ENCODE data around the gene ITGB3BP.
"Not testable (repeated sequence)": the region's sequence is repeated elsewhere in the genome, so short reads cannot be mapped to it uniquely, and the experiment has no call there.

ITGB3BP gene

GRCh38 chr1:63512584-63512983, 10.4 kb downstream of the ITGB3BP start:
- no peak for DNase-seq (ENCODE audit: insufficient read length, low spot score)
- no peak for FAIRE-seq

- no peak for FAIRE-seq
- DNase-seq (ENCODE audit: insufficient read length, low spot score): no peak
Observed at GRCh38 chr1:63509718-63510117, 13.3 kb downstream of the ITGB3BP start.

- FAIRE-seq: no peak
Observed at GRCh38 chr1:63506782-63507181, 16.2 kb downstream of the ITGB3BP start.

GRCh38 chr1:63501256-63501655, 21.8 kb downstream of the ITGB3BP start:
- FAIRE-seq (no peak), DNase-seq (ENCODE audit: insufficient read length, low spot score) (no peak)

More at GRCh38 chr1:63506782-63507181, 16.2 kb downstream of the ITGB3BP start:
- DNase-seq (ENCODE audit: insufficient read length, low spot score): no peak

- DNase-seq (ENCODE audit: insufficient read length, low spot score) (no peak), FAIRE-seq (no peak)
Observed at GRCh38 chr1:63498106-63498505, 24.9 kb downstream of the ITGB3BP start.

GRCh38 chr1:63497577-63497976, 25.4 kb downstream of the ITGB3BP start:
- FAIRE-seq (no peak), DNase-seq (ENCODE audit: insufficient read length, low spot score) (no peak)

- FAIRE-seq (no peak), DNase-seq (ENCODE audit: insufficient read length, low spot score) (no peak)
Observed at GRCh38 chr1:63487336-63488065, 35.5 kb downstream of the ITGB3BP start.

- DNase-seq (ENCODE audit: insufficient read length, low spot score) (no peak), FAIRE-seq (no peak)
Observed at GRCh38 chr1:63486629-63487028, 36.4 kb downstream of the ITGB3BP start.

- no peak for FAIRE-seq
- DNase-seq (ENCODE audit: insufficient read length, low spot score): no peak
Observed at GRCh38 chr1:63480057-63480456, 43.0 kb downstream of the ITGB3BP start.

GRCh38 chr1:63475761-63476160, 47.3 kb downstream of the ITGB3BP start:
- no peak for DNase-seq (ENCODE audit: insufficient read length, low spot score)
- no peak for FAIRE-seq

GRCh38 chr1:63468683-63469082, 54.3 kb downstream of the ITGB3BP start:
- DNase-seq (ENCODE audit: insufficient read length, low spot score); FAIRE-seq: not testable (repeated sequence)

- DNase-seq (ENCODE audit: insufficient read length, low spot score): no peak
Observed at GRCh38 chr1:63466759-63467158, 56.3 kb downstream of the ITGB3BP start.

GRCh38 chr1:63466181-63466580, 56.8 kb downstream of the ITGB3BP start:
- FAIRE-seq (no peak), DNase-seq (ENCODE audit: insufficient read length, low spot score) (no peak)

More at GRCh38 chr1:63466759-63467158, 56.3 kb downstream of the ITGB3BP start:
- no peak for FAIRE-seq

GRCh38 chr1:63463248-63463647, 59.8 kb downstream of the ITGB3BP start:
- DNase-seq (ENCODE audit: insufficient read length, low spot score) (no peak), FAIRE-seq (no peak)

- FAIRE-seq (no peak), DNase-seq (ENCODE audit: insufficient read length, low spot score) (no peak)
Observed at GRCh38 chr1:63461661-63462230, 61.3 kb downstream of the ITGB3BP start.

- no peak for FAIRE-seq
- no peak for DNase-seq (ENCODE audit: insufficient read length, low spot score)
Observed at GRCh38 chr1:63458750-63459149, 64.3 kb downstream of the ITGB3BP start.

GRCh38 chr1:63454269-63454668, 68.8 kb downstream of the ITGB3BP start:
- FAIRE-seq (no peak), DNase-seq (ENCODE audit: insufficient read length, low spot score) (no peak)

GRCh38 chr1:63453232-63453631, 69.8 kb downstream of the ITGB3BP start:
- FAIRE-seq: no peak
- DNase-seq (ENCODE audit: insufficient read length, low spot score): no peak

- FAIRE-seq: no peak
- no peak for DNase-seq (ENCODE audit: insufficient read length, low spot score)
Observed at GRCh38 chr1:63450416-63450815, 72.6 kb downstream of the ITGB3BP start.

- FAIRE-seq (no peak), DNase-seq (ENCODE audit: insufficient read length, low spot score) (no peak)
Observed at GRCh38 chr1:63448731-63449246, 74.2 kb downstream of the ITGB3BP start.

GRCh38 chr1:63442141-63442475, 80.9 kb downstream of the ITGB3BP start:
- FAIRE-seq: no peak
- DNase-seq (ENCODE audit: insufficient read length, low spot score): no peak

- FAIRE-seq (no peak), DNase-seq (ENCODE audit: insufficient read length, low spot score) (no peak)
Observed at GRCh38 chr1:63435161-63435560, 87.9 kb downstream of the ITGB3BP start.
